Esophagus squamous epithelium (tissue), 5 donors: ENCODE results near the gene PBRM1. TPM values are rescaled to one million over a fixed set of nuclear protein-coding genes. Genes with fewer than 3 reads are reported as not detected.
"Not testable (repeated sequence)": the region's sequence is repeated elsewhere in the genome, so short reads cannot be mapped to it uniquely, and the experiment has no call there.

Experiments
- DNase-seq: peaks from one replicate; lab custom pipeline; 2025; lab: John Stamatoyannopoulos, UW
- H3K27ac ChIP-seq, 4 donors: fragments of 200-600 bp; sonication (generic); one replicate each; pipeline ENCODE4 v1.5.1; 2016 to 2019; ENCODE audit warnings: mild to moderate bottlenecking in 1 of 4
- H3K27me3 ChIP-seq, 4 donors: fragments of 200-600 bp; sonication (generic); 1 replicate in 3 of 4; 2 replicates in 1 of 4; pipeline versions ENCODE4 v1.5.1 to v1.6.0; 2017 to 2021; ENCODE audit warnings: antibody characterized with exemption in 1 of 4
- H3K36me3 ChIP-seq, 3 donors: fragments of 200-600 bp; sonication (generic); one replicate each; pipeline ENCODE4 v1.5.1; 2016 to 2019
- H3K4me1 ChIP-seq, 3 donors: fragments of 200-600 bp; sonication (generic); one replicate each; pipeline ENCODE4 v1.5.1; 2017 to 2019
- H3K4me3 ChIP-seq, 4 donors: fragments of 200-600 bp; sonication (generic); 1 replicate in 3 of 4; 2 replicates in 1 of 4; pipeline ENCODE4 v1.5.1; 2016 to 2019; ENCODE audit warnings: mild to moderate bottlenecking in 2 of 4, moderate library complexity in 1 of 4
- H3K9me3 ChIP-seq, 3 donors: fragments of 200-600 bp; sonication (generic); one replicate each; pipeline ENCODE4 v1.5.1; 2016 to 2019
- POLR2A ChIP-seq, 4 donors: fragments of 450-650 bp; IDR thresholded peaks; one replicate each; pipeline ENCODE4 v1.6.1; 2017; ENCODE audit warnings: antibody characterized with exemption in 4 of 4, mild to moderate bottlenecking in 4 of 4, moderate library complexity in 3 of 4
- WGBS, 2 donors: methylation state at CpG; one replicate each; pipeline ENCODE4 v1.1.5; 2018; 5-methylcytosine and 5-hydroxymethylcytosine counted together
- intact Hi-C: fragments of 100-400 bp; cut with DNase I; formaldehyde crosslinking; loops from one replicate; pipeline ENCODE4 v1.15.0; 2022
- total RNA-seq, 4 donors: library from RNA; depleted of rRNA; stranded (reverse); fragments of >200 nt; gene quantifications; one replicate each; pipeline ENCODE4 v1.1.0, GENCODE V29; 2016
- TF ChIP-seq, protein P1 (sequence below), 6 experiments: fragments of 450-650 bp in 4 of 6; fragments of 200-600 bp in 2 of 6; sonication (generic) in 2 of 6; IDR thresholded peaks; one replicate each; pipeline ENCODE4 v1.5.1; 2016 to 2019; ENCODE audit warnings: antibody characterized with exemption in 6 of 6, mild to moderate bottlenecking in 4 of 6, moderate library complexity in 4 of 6
- donor health status: DM: yes; HTN: yes; CAD: no.

Gene PBRM1
- total RNA-seq, 4 donors from 2014 or later: 34.0 to 76.4 (median 63.7) TPM

DNA sequence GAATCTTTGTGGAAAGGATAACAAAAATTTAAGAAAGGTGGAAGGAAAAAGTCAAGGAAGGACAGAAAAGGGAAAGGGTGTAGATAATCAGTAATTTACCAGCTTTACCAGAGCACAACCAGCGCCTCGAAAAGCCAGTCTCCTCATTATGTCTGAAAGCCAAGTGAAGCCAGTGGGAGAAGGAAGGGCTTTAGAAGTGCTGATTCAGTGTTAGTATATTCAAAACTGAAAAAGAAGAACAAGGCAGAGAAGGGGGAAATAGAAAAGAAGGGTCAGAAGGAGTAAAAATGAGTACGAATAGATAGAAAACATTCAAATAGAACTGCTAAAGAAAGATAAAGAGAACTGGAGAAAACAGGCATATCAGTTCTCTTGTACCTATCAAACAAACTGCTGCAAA lies 4.1 kb downstream of the PBRM1 start:
- no peak for DNase-seq
- no peaks in the 10 kb centered on the region for H3K27me3 ChIP-seq
- no peaks in the 10 kb centered on the region for H3K9me3 ChIP-seq
- H3K4me3 ChIP-seq: no peak overlapping the region
- H3K27ac ChIP-seq: peak overlapping the region in 3 of 4 donors; percentile 2 to 61 (median 30)
- peaks cover 20 to 44% (median 22%) of the 10 kb centered on the region in 3 donors for H3K36me3 ChIP-seq
- WGBS, 2 donors: 52 to 74% methylated on average over 3 of the region's 3 CpGs
- peaks cover 2 to 48% (median 25%) of the 10 kb centered on the region in 3 donors for H3K4me1 ChIP-seq
- TF ChIP-seq, protein P1, sequence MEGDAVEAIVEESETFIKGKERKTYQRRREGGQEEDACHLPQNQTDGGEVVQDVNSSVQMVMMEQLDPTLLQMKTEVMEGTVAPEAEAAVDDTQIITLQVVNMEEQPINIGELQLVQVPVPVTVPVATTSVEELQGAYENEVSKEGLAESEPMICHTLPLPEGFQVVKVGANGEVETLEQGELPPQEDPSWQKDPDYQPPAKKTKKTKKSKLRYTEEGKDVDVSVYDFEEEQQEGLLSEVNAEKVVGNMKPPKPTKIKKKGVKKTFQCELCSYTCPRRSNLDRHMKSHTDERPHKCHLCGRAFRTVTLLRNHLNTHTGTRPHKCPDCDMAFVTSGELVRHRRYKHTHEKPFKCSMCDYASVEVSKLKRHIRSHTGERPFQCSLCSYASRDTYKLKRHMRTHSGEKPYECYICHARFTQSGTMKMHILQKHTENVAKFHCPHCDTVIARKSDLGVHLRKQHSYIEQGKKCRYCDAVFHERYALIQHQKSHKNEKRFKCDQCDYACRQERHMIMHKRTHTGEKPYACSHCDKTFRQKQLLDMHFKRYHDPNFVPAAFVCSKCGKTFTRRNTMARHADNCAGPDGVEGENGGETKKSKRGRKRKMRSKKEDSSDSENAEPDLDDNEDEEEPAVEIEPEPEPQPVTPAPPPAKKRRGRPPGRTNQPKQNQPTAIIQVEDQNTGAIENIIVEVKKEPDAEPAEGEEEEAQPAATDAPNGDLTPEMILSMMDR (IDR thresholded peaks at IDR 0.05): no peak
- TF ChIP-seq POLR2A (IDR thresholded peaks at IDR 0.05): no peak
- intact Hi-C loops: loop anchor here (10.0 kb wide), 1 partner anchor 147 kb away; the partner anchor contains the start of genes NT5DC2 and UQCC5

DNA sequence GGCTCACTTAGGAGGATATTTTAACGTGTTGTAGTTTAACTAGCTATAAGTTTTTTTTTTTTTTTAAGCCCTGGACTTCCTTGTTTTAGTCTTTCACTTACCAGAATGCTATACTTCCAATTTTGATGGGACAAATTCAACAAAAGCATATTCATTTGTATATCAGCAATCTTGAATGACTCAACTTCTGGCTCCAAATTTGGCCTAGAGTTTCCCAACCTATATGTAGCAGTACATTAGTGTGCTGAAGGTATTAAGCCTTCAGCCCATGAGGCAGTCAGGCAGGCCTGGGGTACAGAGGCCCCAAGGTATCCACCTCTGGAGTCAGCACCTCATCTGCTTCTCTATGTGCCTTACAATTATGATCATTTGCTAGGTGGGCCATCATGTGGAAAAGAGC lies 5.9 kb downstream of the PBRM1 start:
- no peaks in the 10 kb centered on the region for H3K27me3 ChIP-seq
- no peak for DNase-seq
- H3K4me1 ChIP-seq: peaks cover 0 to 42% (median 22%) of the 10 kb centered on the region in 3 donors
- H3K36me3 ChIP-seq: peaks cover 22 to 59% (median 25%) of the 10 kb centered on the region in 3 donors
- H3K27ac ChIP-seq: no peak overlapping the region
- H3K4me3 ChIP-seq: no peak overlapping the region
- H3K9me3 ChIP-seq: no peaks in the 10 kb centered on the region
- intact Hi-C loops: loop anchor here (10.0 kb wide), 1 partner anchor 145 kb away; the partner anchor contains the start of genes NT5DC2 and UQCC5
- WGBS, 2 donors: 38 to 52% methylated on average over 1 of the region's 1 CpG
- TF ChIP-seq, protein P1 (IDR thresholded peaks at IDR 0.05): no peak
- no peak for TF ChIP-seq POLR2A (IDR thresholded peaks at IDR 0.05)

DNA sequence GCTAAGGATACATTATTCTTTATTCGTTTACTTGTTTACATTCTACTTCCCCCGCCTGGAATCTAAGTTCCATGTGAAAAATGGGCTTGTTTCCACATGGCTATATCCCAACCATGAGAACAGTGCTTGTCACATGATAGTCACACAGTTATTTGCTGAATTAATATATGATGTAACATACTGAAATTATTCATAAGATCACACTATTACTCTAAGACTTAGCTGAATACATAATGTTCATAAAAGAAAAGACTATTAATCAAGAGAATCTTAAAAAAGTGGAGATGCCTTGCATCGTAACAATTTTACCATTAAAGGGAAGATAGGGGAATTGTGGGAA lies 6.5 kb downstream of the PBRM1 start:
- TF ChIP-seq POLR2A (IDR thresholded peaks at IDR 0.05): no peak
- TF ChIP-seq, protein P1 (IDR thresholded peaks at IDR 0.05): no peak
- intact Hi-C loops: no loop called here
- Histone ChIP-seq H3K27me3 (no peaks in the 10 kb centered on the region), H3K4me1 (peaks cover 0 to 35% (median 16%) of the 10 kb centered on the region in 3 donors), H3K36me3 (peaks cover 22 to 65% (median 25%) of the 10 kb centered on the region in 3 donors), H3K27ac (no peak overlapping the region), H3K4me3 (no peak overlapping the region), H3K9me3 (no peaks in the 10 kb centered on the region)
- 83 to 87% methylated on average over 3 of the region's 3 CpGs for WGBS, 2 donors
- no peak for DNase-seq

DNA sequence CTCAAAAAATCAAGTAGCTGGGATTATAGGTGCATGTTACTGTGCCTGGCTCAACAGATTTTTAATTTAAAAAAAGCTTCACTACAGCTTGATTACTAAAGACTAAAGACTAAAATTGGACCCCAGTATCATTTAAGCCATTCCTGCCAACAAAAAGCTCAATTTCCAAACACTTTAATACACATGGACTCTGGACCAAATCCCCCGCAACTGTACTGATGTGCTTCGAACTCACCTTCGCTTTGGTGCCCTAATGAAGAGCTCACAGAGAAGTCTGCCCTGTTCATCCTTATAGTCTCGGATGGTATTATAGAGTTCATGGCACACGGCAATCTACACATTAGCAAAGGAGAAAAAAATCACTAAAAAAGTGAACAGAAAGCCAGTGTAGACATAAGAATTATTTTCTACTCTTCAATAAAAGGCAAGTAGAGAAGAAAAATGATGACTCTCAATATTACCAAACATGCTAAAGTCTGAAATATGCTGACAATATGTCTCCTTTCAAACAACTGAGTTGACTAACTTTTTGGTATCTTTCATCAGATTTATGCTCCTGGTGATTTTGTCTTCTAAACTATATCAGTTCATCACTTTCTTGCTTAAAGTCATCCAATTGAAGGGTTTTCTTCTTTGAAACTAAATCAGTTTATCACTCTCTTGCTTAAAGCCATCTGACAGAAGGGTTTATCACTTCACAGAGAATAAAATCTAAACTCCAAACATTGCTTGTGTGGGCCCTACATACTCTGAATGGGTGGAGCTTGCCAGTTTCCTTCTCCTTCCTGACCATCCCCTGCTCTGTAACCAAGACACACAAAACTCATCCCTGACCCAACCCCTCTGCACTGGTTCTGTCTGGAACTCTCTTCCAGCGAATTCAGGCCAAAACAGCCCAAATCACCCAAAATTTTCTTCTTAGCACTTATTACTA lies 7.2 kb downstream of the PBRM1 start:
- WGBS, 2 donors: 91 to 98% methylated on average over 6 of the region's 6 CpGs
- Histone ChIP-seq H3K27me3 (no peaks in the 10 kb centered on the region), H3K36me3 (peaks cover 22 to 72% (median 25%) of the 10 kb centered on the region in 3 donors), H3K9me3 (no peaks in the 10 kb centered on the region), H3K4me1 (peaks cover 0 to 29% (median 14%) of the 10 kb centered on the region in 3 donors), H3K4me3 (no peak overlapping the region), H3K27ac (no peak overlapping the region)
- intact Hi-C loops: no loop called here
- TF ChIP-seq POLR2A (IDR thresholded peaks at IDR 0.05): no peak
- TF ChIP-seq, protein P1 (IDR thresholded peaks at IDR 0.05): no peak
- no peak for DNase-seq

- H3K9me3 ChIP-seq, intact Hi-C loops, DNase-seq, H3K4me3 ChIP-seq, H3K27me3 ChIP-seq, H3K27ac ChIP-seq: not testable (repeated sequence)
- 53 to 87% methylated on average over 3 of the region's 3 CpGs for WGBS, 2 donors
- peaks cover 0 to 15% (median 3%) of the 10 kb centered on the region in 3 donors for H3K4me1 ChIP-seq
- peaks cover 22 to 93% (median 25%) of the 10 kb centered on the region in 3 donors for H3K36me3 ChIP-seq
These were observed 9.5 kb downstream of the PBRM1 start for GRCh38 chr3:52676201-52676600.
